ENCODE data around the gene TRIM52.

- TF ChIP-seq CTCF (IDR thresholded peaks at IDR 0.05; ENCODE audit: insufficient read depth, low read length) (no peak), GABPA (IDR thresholded peaks at IDR 0.05; ENCODE audit: low read depth) (no peak)
These were observed 48.0 kb downstream of the TRIM52 start for GRCh38 chr5:181212934-181213333.

All from HL-60 (cell line).